NOMO-1 treated with dmso at 0.1 percent for 144 hours (cell line): Measurements from ENCODE around the gene DNM1L.
A peak's percentile ranks its signal among the peaks of the same experiment; 100 is the strongest.

Experiments used
- DNase-seq: peaks from one replicate; lab custom pipeline; 2025; ENCODE audit not compliant: unreplicated experiment; lab: John Stamatoyannopoulos, UW

The DNM1L gene

GRCh38 chr12:32755654-32756475, 76.8 kb downstream of the DNM1L start, which contains the start of gene YARS2:
Gene YARS2 (minus strand): TSS chr12:32755897. CDS start chr12:32755874, 23 bp downstream.
- DNase-seq, result peak; percentile 87

DNA sequence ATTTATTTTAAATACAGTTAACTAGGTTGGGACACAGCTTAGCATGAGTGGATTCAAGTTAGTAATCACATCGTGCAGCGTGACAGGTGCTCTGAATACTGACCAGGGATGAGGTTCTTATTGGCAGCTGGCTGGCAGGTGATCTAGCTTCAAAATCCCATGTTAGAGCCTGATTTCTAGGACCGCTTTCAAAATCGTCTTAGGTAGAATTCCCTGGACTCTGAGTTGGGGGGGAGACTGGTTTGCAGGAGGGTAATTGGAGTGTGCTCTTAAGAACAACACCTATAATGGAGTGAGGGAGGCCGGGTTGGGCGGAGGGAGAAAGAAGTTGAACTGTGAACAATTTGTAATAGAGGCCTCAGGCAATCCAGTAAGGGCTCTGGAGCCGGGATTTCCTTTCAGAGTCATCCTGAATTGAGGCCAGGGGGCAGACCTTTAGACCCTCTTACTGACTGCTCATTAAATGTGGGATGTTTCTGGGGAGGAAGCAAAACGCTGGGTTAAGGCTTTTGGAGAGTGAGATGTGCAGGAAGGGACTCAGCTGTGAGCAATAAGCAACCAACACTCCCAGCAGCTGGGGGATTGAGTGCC, 77.5 kb downstream of the DNM1L start:
- DNase-seq, result no peak

DNA sequence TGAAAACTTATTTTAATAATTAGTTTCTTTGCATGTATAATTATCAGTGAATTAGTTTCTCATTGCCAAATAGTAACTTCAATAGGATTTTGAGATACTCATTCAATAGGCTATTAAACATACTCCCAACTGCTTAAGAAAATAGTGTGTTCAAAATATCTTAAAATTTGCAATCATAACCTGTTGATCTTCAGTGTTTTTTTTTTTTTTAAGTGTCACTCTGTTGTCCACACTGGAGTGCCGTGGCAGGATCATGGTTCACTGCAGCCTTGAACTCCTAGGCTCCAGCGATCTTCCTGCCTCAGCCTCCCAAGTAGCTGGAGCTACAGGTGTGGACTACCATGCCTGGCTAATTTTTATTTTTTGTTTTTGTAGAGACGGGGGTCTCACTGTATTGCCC, 78.1 kb downstream of the DNM1L start:
- no peak for DNase-seq

DNA sequence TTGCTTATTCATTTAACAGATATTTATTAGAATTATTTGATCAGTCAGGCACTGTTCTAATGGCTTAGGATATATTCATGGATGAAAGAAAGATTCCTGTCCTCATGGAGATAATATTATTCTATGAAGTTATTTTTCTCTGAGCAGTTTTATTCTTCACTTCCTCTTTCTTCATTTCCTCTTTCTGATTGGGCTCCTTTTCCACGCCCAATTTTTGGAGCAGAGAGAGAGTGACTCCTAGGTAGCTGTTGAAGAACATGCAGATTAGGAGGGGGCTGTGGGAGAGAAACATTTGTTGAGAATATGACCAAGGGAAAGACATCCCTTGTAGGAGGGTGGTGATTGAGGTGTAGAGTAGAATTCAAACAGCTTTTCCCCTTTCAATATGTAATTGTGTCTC, 82.6 kb downstream of the DNM1L start:
- DNase-seq, result peak; percentile 70

GRCh38 chr12:32765906-32766305, 86.8 kb downstream of the DNM1L start:
- DNase-seq, result no peak

DNA sequence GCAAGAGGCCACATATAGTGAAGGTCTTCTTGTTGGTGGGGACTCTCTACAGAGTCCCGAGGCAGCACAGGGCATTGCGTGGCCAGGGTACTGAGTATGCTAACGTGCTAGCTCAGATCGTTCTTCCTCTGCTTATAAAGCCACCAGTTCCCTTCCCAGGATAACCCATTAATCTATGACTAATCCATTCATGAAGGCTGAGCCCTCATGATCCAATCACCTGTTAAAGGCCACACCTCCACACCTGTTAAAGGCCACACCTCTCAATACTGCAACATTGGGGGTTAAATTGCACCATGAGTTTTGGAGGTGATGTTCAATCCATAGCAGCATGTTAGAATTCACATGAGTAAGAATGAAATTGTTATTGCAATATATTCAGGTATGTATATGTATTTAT, 89.4 kb downstream of the DNM1L start:
- DNase-seq, result no peak

DNA sequence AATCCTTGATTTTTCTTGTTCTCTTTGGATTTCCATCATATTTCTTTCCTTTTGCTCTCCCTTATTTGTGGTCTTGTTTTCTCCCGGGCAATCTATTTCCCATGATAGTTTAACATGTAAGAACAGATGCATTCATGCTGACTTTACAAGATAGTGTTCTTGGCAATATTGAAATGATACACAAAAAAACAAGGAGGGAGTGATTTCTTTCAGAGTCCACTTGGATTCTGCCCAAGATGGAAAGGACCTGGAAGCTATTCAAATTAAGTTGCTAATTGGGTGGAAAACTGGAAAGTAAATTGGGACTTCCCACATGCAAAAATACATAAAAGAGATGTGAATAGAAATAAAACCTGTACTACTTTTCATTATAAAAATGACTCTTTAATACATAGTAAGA, 91.0 kb downstream of the DNM1L start:
- DNase-seq, result no peak

- DNase-seq, result no peak
These were observed 94.6 kb downstream of the DNM1L start for GRCh38 chr12:32773691-32774090.

DNA sequence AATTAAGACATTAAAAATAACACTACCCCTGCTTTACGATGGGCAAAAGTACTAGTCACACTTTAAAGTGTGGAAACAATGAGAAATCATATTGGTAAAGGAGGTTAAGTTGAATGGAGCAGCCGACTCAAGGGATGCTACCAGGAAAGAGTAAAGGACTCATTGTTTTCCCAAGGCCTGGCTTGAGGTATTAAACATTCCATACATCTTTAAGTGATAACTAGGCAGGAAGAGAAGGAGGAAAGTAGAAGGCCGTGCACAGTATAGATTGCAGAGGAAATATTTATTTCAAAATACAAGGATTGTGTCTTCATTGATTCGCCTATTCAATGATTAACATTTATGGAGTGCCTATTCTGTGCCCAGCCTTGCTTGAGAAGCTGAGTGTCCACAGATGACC, 97.2 kb downstream of the DNM1L start:
- DNase-seq, result no peak

- DNase-seq, result no peak
These were observed 98.1 kb downstream of the DNM1L start for GRCh38 chr12:32777159-32777558.

DNA sequence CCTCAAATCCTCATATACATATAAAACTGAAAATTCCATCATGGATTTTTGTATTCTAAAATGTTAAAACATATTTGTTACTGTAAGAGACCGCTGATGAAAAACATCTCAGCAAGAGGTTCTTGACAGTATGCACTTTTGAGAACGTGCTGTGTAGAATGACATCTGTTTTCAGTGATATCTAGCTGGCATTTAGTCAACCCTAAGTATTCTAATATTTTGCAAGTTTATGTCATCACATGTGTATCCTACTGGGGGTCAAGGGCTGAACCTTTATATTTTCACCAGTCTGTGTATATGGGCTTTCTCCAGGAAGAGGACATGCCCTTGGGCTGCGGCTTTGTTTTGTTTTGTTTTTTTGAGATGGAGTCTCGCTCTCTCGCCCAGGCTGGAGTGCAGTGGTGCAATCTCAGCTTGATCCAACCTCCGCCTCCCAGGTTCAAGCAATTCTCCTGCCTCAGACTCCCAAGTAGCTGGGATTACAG, 98.6 kb downstream of the DNM1L start:
- DNase-seq, result no peak

DNA sequence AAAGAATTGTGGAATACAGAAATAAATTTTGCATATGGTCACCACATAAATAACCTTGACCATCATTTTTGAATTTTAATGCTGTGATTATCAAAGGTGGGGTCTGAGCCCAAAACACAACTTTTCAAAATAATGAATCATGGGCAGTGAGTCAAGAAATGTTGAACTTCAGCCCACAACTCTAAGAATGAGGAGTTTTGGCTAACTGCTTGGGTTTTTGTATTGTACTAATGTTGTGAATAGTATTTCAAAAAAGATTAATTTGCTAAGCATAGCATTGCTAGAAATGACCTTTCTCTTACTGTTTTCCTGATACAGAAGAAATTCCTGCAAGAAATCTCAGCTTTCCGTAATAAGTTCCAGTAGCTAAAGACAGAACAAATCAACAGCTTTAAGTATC, 101.0 kb downstream of the DNM1L start:
- no peak for DNase-seq

- DNase-seq, result no peak
These were observed 103.9 kb downstream of the DNM1L start for GRCh38 chr12:32783029-32783428.

GRCh38 chr12:32785557-32785956, 106.5 kb downstream of the DNM1L start:
- no peak for DNase-seq

DNA sequence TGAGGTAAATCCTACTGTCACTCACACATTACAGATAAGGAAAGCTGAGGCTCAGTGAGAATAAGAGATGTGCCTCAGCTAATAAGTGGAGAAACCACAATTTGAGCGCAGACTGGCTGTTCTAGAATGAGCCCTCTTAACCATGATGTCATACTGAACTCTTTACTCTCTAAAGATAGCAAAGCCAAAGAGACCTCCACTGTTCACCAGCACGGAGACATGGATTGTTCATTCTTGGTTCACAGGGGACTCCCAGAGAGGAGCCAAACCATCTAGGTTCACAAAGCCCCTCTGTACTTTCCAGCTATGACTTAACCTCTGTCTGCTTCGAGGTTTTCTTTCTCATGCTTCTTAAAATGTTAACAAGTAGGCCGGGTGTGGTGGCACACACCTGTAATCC, 109.3 kb downstream of the DNM1L start:
- no peak for DNase-seq

GRCh38 chr12:32789446-32789845, 110.3 kb downstream of the DNM1L start:
- DNase-seq, result no peak

DNA sequence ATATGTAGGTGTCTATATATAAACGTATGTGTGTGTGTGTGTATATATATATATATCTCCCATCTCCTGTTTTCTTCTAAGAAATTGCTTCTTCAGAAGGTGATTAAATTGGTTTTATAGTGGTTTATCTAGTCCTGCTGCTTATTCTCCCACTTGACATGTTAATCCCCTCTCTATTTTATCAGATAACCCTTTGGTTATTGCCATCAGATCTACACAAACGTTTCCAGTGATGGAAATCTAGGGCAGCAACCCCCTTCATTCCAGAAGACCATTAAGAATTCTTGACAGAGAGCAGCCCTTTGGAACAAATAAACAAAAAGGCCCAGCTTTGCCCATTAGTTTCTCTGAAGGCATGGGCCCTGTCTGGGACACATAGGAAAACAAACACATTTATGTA, 110.8 kb downstream of the DNM1L start:
- no peak for DNase-seq

GRCh38 chr12:32794281-32794680, 115.2 kb downstream of the DNM1L start:
- no peak for DNase-seq
